Measurements from ENCODE around the gene GALK1.

DNA sequence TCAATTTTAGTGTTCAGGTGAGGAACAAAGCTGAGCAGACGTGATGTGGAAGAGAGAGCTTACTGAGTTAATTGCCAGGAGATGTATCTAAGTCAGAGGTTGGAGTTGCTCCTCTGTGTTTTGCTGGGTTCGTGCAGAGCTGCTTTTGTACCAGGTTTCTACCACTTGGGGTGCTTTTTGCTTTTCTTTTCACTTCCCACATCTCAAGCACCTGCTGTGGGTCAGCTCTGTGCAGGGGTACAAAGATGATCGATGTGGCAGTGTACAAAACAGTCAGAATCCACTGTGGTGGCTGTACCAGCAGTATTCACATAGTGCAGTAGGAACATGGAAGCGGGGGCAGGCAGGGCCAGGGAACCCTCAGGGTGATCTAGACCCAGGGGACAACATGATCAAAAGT lies 34.4 kb upstream of the GALK1 start:
- TF ChIP-seq EZH2 (IDR thresholded peaks at IDR 0.05; ENCODE audit: borderline replicate concordance, low read length): no peak
- TF ChIP-seq, protein P1, sequence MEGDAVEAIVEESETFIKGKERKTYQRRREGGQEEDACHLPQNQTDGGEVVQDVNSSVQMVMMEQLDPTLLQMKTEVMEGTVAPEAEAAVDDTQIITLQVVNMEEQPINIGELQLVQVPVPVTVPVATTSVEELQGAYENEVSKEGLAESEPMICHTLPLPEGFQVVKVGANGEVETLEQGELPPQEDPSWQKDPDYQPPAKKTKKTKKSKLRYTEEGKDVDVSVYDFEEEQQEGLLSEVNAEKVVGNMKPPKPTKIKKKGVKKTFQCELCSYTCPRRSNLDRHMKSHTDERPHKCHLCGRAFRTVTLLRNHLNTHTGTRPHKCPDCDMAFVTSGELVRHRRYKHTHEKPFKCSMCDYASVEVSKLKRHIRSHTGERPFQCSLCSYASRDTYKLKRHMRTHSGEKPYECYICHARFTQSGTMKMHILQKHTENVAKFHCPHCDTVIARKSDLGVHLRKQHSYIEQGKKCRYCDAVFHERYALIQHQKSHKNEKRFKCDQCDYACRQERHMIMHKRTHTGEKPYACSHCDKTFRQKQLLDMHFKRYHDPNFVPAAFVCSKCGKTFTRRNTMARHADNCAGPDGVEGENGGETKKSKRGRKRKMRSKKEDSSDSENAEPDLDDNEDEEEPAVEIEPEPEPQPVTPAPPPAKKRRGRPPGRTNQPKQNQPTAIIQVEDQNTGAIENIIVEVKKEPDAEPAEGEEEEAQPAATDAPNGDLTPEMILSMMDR (IDR thresholded peaks at IDR 0.05; ENCODE audit: low read length): no peak
